ENCODE results near the gene TMEM88. TPM values are rescaled to one million over a fixed set of nuclear protein-coding genes. Genes with fewer than 3 reads are reported as not detected.

The TMEM88 gene
- total RNA-seq, 2 experiments from 2014 or later = 29.3 to 29.6 TPM

GRCh38 chr17:7851438-7852261 is 3.2 kb upstream of the TMEM88 start:
- TF ChIP-seq, protein P1, sequence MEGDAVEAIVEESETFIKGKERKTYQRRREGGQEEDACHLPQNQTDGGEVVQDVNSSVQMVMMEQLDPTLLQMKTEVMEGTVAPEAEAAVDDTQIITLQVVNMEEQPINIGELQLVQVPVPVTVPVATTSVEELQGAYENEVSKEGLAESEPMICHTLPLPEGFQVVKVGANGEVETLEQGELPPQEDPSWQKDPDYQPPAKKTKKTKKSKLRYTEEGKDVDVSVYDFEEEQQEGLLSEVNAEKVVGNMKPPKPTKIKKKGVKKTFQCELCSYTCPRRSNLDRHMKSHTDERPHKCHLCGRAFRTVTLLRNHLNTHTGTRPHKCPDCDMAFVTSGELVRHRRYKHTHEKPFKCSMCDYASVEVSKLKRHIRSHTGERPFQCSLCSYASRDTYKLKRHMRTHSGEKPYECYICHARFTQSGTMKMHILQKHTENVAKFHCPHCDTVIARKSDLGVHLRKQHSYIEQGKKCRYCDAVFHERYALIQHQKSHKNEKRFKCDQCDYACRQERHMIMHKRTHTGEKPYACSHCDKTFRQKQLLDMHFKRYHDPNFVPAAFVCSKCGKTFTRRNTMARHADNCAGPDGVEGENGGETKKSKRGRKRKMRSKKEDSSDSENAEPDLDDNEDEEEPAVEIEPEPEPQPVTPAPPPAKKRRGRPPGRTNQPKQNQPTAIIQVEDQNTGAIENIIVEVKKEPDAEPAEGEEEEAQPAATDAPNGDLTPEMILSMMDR (IDR thresholded peaks at IDR 0.05) = peak; percentile 97
- POLR2A ChIA-PET = interaction anchor here (0.9 to 4.7 kb wide), 6 partner anchors 10 to 108 kb away, joined by 3 to 33 read pairs (median 4); partner anchors contain the start of genes KDM6B and RNF227
- Histone ChIP-seq H3K27ac (ENCODE audit: low read depth in 1 of 2, low read length in 2 of 2) (peak overlapping the region; percentile 57 to 59), H3K36me3 (ENCODE audit: insufficient read depth, low read length) (peaks cover 49% of the 10 kb centered on the region), H3K4me3 (ENCODE audit: low read length) (peak overlapping the region; percentile 54), H3K4me1 (ENCODE audit: insufficient read depth, low read length) (peaks cover 38% of the 10 kb centered on the region), H3K9me3 (ENCODE audit: control insufficient read depth in 1 of 2, insufficient read depth in 1 of 2, low read length in 2 of 2) (no peaks in the 10 kb centered on the region), H3K27me3 (ENCODE audit: control insufficient read depth in 1 of 2, insufficient read depth in 2 of 2, low read length in 2 of 2) (no peaks in the 10 kb centered on the region)
- ATAC-seq (ENCODE audit: poor library complexity) (peak; percentile 82), DNase-seq (peak; percentile 93 to 99 (median 94))
- CTCF ChIA-PET = interaction anchor here (0.6 to 1.5 kb wide), 13 partner anchors 9 to 138 kb away, joined by 3 to 28 read pairs (median 4); no protein-coding TSS in a partner anchor
- Mint-ChIP-seq H3K36me3 (ENCODE audit: low read depth) (peaks cover 65% of the 10 kb centered on the region), H3K4me3 (peak overlapping the region; percentile 84), H3K9me3 (no peaks in the 10 kb centered on the region), H3K27ac (peak overlapping the region; percentile 95), H3K4me1 (ENCODE audit: low read depth) (peaks cover 14% of the 10 kb centered on the region), H3K27me3 (no peaks in the 10 kb centered on the region)
- intact Hi-C loops (cut with DNase I, micrococcal nuclease) = loop anchor here (1.0 to 10.0 kb wide), 7 partner anchors 9 to 817 kb away; partner anchors contain the start of genes KDM6B (in 2 of the 2), NEURL4 (in 1 of the 2) and SLC16A13 (in 1 of the 2)

DNA sequence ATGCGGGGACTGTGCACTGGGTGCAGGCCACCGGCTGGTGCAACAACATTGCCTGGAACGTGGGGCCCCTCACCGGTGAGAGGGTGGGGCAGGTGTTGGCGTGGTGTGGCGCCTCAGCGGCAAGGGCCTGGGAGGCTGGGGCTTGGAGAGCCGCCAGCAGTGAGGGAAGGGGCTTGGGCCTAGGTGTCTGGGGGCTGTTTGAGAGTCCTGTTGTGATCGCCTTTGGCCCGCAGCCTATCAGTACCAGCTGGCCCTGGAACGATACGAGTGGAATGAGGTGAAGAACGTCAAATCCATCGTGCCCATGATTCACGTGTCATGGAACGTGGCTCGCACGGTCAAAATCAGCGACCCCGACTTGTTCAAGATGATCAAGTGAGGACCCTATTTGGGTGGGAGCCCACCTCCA is 2.6 kb upstream of the TMEM88 start:
- TF ChIP-seq, protein P1 (IDR thresholded peaks at IDR 0.05) = no peak
- Histone ChIP-seq H3K9me3 (ENCODE audit: control insufficient read depth in 1 of 2, insufficient read depth in 1 of 2, low read length in 2 of 2) (no peaks in the 10 kb centered on the region), H3K27me3 (ENCODE audit: control insufficient read depth in 1 of 2, insufficient read depth in 2 of 2, low read length in 2 of 2) (no peaks in the 10 kb centered on the region), H3K27ac (ENCODE audit: low read depth in 1 of 2, low read length in 2 of 2) (peak overlapping the region in 1 of 2 donors; percentile 57), H3K4me1 (ENCODE audit: insufficient read depth, low read length) (peaks cover 42% of the 10 kb centered on the region), H3K36me3 (ENCODE audit: insufficient read depth, low read length) (peaks cover 43% of the 10 kb centered on the region), H3K4me3 (ENCODE audit: low read length) (no peak overlapping the region)
- H3K36me3 Mint-ChIP-seq (ENCODE audit: low read depth) = peaks cover 59% of the 10 kb centered on the region
- H3K9me3 Mint-ChIP-seq = no peaks in the 10 kb centered on the region
- peak overlapping the region; percentile 95 for H3K27ac Mint-ChIP-seq
- peaks cover 14% of the 10 kb centered on the region for H3K4me1 Mint-ChIP-seq (ENCODE audit: low read depth)
- no peaks in the 10 kb centered on the region for H3K27me3 Mint-ChIP-seq
- DNase-seq (peak in 2 of 14 experiments; percentile 14 to 36), ATAC-seq (ENCODE audit: poor library complexity) (no peak)
- ChIA-PET POLR2A (interaction anchor here (1.1 to 4.7 kb wide), 3 partner anchors 10 to 17 kb away, joined by 3 to 33 read pairs (median 6); no protein-coding TSS in a partner anchor), CTCF (interaction anchor here (1.0 to 1.5 kb wide), 4 partner anchors 19 to 138 kb away, joined by 3 to 4 read pairs (median 4); no protein-coding TSS in a partner anchor)
- H3K4me3 Mint-ChIP-seq = peak overlapping the region; percentile 84
- intact Hi-C loops (cut with DNase I, micrococcal nuclease) = loop anchor here in 1 of 2 experiments (1.0 to 10.0 kb wide), 3 partner anchors 109 to 817 kb away; partner anchors contain the start of genes NEURL4 and SLC16A13

DNA sequence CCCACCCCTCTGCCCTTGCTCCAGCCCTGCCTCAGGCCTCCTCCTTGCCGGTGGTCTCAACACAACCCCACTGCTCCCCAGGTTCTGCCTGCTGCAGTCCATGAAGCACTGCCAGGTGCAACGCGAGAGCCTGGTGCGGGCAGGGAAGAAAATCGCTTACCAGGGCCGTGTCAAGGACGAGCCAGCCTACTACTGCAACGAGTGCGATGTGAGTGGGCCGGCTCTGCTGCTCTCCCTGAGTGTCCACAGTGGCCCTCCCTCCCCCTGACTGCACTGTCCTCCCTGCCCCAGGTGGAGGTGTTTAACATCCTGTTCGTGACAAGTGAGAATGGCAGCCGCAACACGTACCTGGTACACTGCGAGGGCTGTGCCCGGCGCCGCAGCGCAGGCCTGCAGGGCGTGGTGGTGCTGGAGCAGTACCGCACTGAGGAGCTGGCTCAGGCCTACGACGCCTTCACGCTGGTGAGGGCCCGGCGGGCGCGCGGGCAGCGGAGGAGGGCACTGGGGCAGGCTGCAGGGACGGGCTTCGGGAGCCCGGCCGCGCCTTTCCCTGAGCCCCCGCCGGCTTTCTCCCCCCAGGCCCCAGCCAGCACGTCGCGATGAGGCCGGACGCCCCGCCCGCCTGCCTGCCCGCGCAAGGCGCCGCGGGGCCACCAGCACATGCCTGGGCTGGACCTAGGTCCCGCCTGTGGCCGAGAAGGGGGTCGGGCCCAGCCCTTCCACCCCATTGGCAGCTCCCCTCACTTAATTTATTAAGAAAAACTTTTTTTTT is 1.8 kb upstream of the TMEM88 start:
- H3K27me3 Mint-ChIP-seq = no peaks in the 10 kb centered on the region
- peak in 2 of 14 experiments; percentile 31 to 61 for DNase-seq
- Histone ChIP-seq H3K27ac (ENCODE audit: low read depth in 1 of 2, low read length in 2 of 2) (no peak overlapping the region), H3K4me1 (ENCODE audit: insufficient read depth, low read length) (peaks cover 47% of the 10 kb centered on the region), H3K27me3 (ENCODE audit: control insufficient read depth in 1 of 2, insufficient read depth in 2 of 2, low read length in 2 of 2) (no peaks in the 10 kb centered on the region), H3K9me3 (ENCODE audit: control insufficient read depth in 1 of 2, insufficient read depth in 1 of 2, low read length in 2 of 2) (no peaks in the 10 kb centered on the region), H3K4me3 (ENCODE audit: low read length) (no peak overlapping the region), H3K36me3 (ENCODE audit: insufficient read depth, low read length) (peaks cover 37% of the 10 kb centered on the region)
- peaks cover 56% of the 10 kb centered on the region for H3K36me3 Mint-ChIP-seq (ENCODE audit: low read depth)
- no peaks in the 10 kb centered on the region for H3K9me3 Mint-ChIP-seq
- TF ChIP-seq, protein P1 (IDR thresholded peaks at IDR 0.05) = no peak
- no peak overlapping the region for H3K4me3 Mint-ChIP-seq
- H3K4me1 Mint-ChIP-seq (ENCODE audit: low read depth) = peaks cover 14% of the 10 kb centered on the region
- POLR2A ChIA-PET = interaction anchor here (0.6 to 4.7 kb wide), 3 partner anchors 18 to 49 kb away, joined by 3 to 33 read pairs (median 3); no protein-coding TSS in a partner anchor
- no peak for ATAC-seq (ENCODE audit: poor library complexity)
- intact Hi-C loops (cut with DNase I, micrococcal nuclease) = loop anchor here in 1 of 2 experiments (1.0 to 10.0 kb wide), 3 partner anchors 110 to 818 kb away; partner anchors contain the start of genes NEURL4 and SLC16A13
- peak overlapping the region; percentile 95 for H3K27ac Mint-ChIP-seq
- CTCF ChIA-PET = no interaction called here
